HEK293T (cell line): ENCODE measurements around the gene NFKBIE.

Experiments
- CTCF ChIA-PET: fragments of 350-600 bp; formaldehyde crosslinking; extraction: SDS; loops from one replicate; lab custom pipeline; 2021; ENCODE audit warnings: antibody characterized with exemption, inconsistent platforms; lab: Yijun Ruan, JAX
- POLR2A ChIA-PET: fragments of 350-600 bp; formaldehyde crosslinking; extraction: SDS; loops from one replicate; lab custom pipeline; 2020; ENCODE audit warnings: antibody characterized with exemption, inconsistent platforms; lab: Yijun Ruan, JAX
- DNase-seq: peaks from one replicate; pipeline ENCODE4 v3.0.0; 2012; ENCODE audit warnings: mixed read lengths; ENCODE audit errors: extremely low spot score
- ARNT ChIP-seq: fragments of 450-650 bp; IDR thresholded peaks from 2 replicates; pipeline ENCODE4 v1.6.1; 2017; ENCODE audit warnings: mild to moderate bottlenecking
- BHLHE40 ChIP-seq: fragments of 450-650 bp; IDR thresholded peaks from 2 replicates; pipeline ENCODE4 v1.6.1; 2016; ENCODE audit warnings: mild to moderate bottlenecking, moderate library complexity, borderline replicate concordance
- CTBP1 ChIP-seq: fragments of 450-650 bp; IDR thresholded peaks from 2 replicates; pipeline ENCODE4 v1.6.1; 2016; ENCODE audit warnings: borderline replicate concordance
- ELF4 ChIP-seq: fragments of 450-650 bp; IDR thresholded peaks from 2 replicates; pipeline ENCODE4 v1.6.1; 2017; ENCODE audit warnings: antibody characterized with exemption
- FOXA1 ChIP-seq: fragments of 450-650 bp; IDR thresholded peaks from 2 replicates; pipeline ENCODE4 v1.6.1; 2016; ENCODE audit warnings: mild to moderate bottlenecking
- FOXK2 ChIP-seq: fragments of 450-650 bp; IDR thresholded peaks from 2 replicates; pipeline ENCODE4 v1.6.1; 2016; ENCODE audit warnings: mild to moderate bottlenecking
- FOXM1 ChIP-seq: fragments of 450-650 bp; IDR thresholded peaks from 2 replicates; pipeline ENCODE4 v1.6.1; 2017; ENCODE audit warnings: mild to moderate bottlenecking, borderline replicate concordance
- HDGF ChIP-seq: fragments of 450-650 bp; IDR thresholded peaks from 2 replicates; pipeline ENCODE4 v1.6.1; 2017; ENCODE audit warnings: antibody characterized with exemption, borderline replicate concordance
- L3MBTL2 ChIP-seq: fragments of 450-650 bp; conservative IDR thresholded peaks from 2 replicates; pipeline ENCODE4 v1.6.1; 2016; ENCODE audit warnings: mild to moderate bottlenecking
- LEF1 ChIP-seq: fragments of 450-650 bp; IDR thresholded peaks from 2 replicates; pipeline ENCODE4 v1.6.1; 2017; ENCODE audit warnings: mild to moderate bottlenecking, borderline replicate concordance
- NFRKB ChIP-seq: fragments of 450-650 bp; IDR thresholded peaks from 2 replicates; pipeline ENCODE4 v1.6.1; 2016; ENCODE audit warnings: mild to moderate bottlenecking, moderate library complexity
- SP1 ChIP-seq: fragments of 450-650 bp; IDR thresholded peaks from 2 replicates; pipeline ENCODE4 v1.6.1; 2017
- SUZ12 ChIP-seq: fragments of 450-650 bp; IDR thresholded peaks from 2 replicates; pipeline ENCODE4 v1.6.1; 2016; ENCODE audit warnings: mild to moderate bottlenecking
- TARDBP ChIP-seq: fragments of 450-650 bp; IDR thresholded peaks from 2 replicates; pipeline ENCODE4 v1.6.1; 2016
- ZNF384 ChIP-seq: fragments of 450-650 bp; IDR thresholded peaks from 2 replicates; pipeline ENCODE4 v1.6.1; 2016
- TF ChIP-seq, protein P1 (sequence below): fragments of 450-650 bp; IDR thresholded peaks from 2 replicates; pipeline ENCODE4 v1.6.1; 2016

The NFKBIE gene

DNA sequence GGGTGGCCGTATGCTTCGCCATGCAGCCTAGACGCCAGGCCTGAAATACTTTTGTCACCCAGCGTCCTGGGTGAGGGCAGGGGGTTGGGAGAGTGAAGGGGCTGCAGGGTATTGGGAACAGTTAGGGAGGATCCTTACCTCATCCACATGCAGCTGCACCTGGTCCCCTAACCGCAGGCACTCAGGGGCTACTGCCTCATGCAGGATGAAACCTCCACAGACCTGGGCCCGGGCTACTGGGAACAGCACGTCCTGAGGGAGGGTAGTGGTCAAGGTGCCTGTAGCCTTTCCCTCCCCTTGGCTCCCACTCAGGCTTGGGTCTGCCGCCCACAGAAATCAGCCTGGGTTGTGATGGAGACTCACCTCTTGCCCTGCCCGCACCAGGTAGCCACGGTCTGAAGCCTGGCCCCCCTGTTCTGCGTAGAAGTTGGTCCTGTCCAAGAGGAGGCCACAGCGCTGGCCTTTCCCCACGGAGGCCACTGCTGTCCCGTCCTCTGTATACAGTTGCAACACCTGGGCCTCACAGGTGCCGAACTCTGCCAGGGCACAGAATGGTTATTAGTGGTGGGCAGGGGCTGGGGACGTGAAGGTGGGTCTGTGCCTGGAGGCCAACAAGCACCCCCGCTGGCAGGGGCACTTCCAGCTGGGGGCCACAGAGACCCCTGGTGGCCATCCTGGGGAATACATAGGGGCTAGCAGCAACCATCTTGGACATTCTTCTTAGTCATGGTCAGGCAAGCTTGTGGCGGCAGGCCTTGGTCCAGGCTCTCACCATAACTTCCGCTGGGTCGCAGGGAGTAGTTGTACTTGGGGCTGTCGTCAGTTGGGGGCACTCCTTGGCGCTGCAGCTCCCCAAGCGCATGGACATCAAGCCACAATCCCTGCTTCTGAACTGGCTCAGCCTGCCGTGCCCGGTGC lies 39.2 kb upstream of the NFKBIE start:
- peak; percentile 70 for DNase-seq
- CTCF ChIA-PET, result interaction anchor here (0.6 to 2.5 kb wide), 11 partner anchors 8 to 48 kb away, joined by 3 to 25 read pairs (median 4); partner anchors contain the start of gene AARS2
- POLR2A ChIA-PET, result interaction anchor here (0.6 to 3.1 kb wide), 5 partner anchors 8 to 111 kb away, joined by 3 to 12 read pairs (median 3); partner anchors contain the start of genes AARS2 and HSP90AB1
- TF ChIP-seq ARNT (no peak), FOXM1 (no peak), HDGF (no peak), SUZ12 (no peak), NFRKB (no peak), FOXA1 (no peak), FOXK2 (no peak), L3MBTL2 (no peak), ZNF384 (no peak), LEF1 (no peak), ELF4 (no peak), BHLHE40 (no peak), SP1 (no peak), TARDBP (no peak), CTBP1 (no peak)
- TF ChIP-seq, protein P1, sequence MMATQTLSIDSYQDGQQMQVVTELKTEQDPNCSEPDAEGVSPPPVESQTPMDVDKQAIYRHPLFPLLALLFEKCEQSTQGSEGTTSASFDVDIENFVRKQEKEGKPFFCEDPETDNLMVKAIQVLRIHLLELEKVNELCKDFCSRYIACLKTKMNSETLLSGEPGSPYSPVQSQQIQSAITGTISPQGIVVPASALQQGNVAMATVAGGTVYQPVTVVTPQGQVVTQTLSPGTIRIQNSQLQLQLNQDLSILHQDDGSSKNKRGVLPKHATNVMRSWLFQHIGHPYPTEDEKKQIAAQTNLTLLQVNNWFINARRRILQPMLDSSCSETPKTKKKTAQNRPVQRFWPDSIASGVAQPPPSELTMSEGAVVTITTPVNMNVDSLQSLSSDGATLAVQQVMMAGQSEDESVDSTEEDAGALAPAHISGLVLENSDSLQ, result no peak

DNA sequence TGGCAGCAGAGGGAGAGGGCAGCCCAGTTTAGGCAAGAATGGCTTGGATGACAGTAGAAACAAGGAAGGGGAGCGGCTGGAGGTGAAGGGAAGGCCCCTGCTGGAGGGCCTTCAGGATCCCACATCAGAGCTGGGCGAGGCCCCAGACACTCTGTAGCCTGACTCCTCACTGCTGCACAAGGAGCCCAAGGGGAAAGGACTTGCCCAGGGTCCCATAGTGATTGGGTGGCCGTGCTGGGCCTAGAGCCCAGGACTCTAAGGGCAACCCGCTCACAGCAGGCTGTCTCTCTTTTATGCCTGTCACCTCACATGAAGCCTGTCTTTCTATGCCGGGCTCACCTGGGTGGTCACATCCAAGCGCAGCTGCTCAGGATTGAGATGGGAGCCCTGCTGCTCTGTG lies 38.5 kb upstream of the NFKBIE start:
- POLR2A ChIA-PET, result interaction anchor here (3.1 kb wide), 1 partner anchor 9 kb away, joined by 12 read pairs; the partner anchor contains the start of gene AARS2

DNA sequence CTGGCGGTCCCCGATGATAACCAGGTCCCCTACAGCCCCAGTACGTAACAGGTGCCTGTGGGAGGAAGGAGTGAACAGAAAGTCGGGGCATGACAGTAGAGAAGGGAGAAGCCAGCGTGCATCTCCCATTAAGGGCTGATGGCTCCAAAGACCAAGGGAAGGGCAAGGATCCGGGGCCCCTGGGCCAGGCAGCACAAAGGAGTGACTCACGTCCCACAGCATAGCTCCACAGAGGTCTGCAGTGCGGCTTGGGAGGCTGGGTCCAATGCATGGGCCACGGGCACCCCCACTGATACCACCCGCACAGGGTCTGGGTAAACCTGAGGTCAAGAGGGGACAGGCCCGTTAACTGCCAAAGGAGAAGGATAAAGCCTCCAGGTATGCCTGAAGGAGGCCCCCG lies 37.5 kb upstream of the NFKBIE start:
- DNase-seq, result no peak
- CTCF ChIA-PET, result no interaction called here
- POLR2A ChIA-PET, result interaction anchor here (3.1 kb wide), 1 partner anchor 10 kb away, joined by 12 read pairs; the partner anchor contains the start of gene AARS2
- TF ChIP-seq FOXA1, result no peak
- no peak for TF ChIP-seq ZNF384
- TF ChIP-seq SP1, result no peak
- no peak for TF ChIP-seq CTBP1
- no peak for TF ChIP-seq ARNT
- no peak for TF ChIP-seq ELF4
- TF ChIP-seq FOXM1, result no peak
- no peak for TF ChIP-seq FOXK2
- TF ChIP-seq L3MBTL2, result no peak
- no peak for TF ChIP-seq SUZ12

More for the DNA sequence above, 38.5 kb upstream of the NFKBIE start:
- CTCF ChIA-PET, result interaction anchor here (1.9 kb wide), 1 partner anchor 9 kb away, joined by 9 read pairs; the partner anchor contains the start of gene AARS2
- TF ChIP-seq BHLHE40 (no peak), CTBP1 (no peak), FOXA1 (no peak), HDGF (no peak), LEF1 (no peak), FOXK2 (no peak), ELF4 (no peak), ZNF384 (no peak), TARDBP (no peak), FOXM1 (no peak), L3MBTL2 (no peak), ARNT (no peak), NFRKB (no peak), SP1 (no peak), SUZ12 (no peak)
- TF ChIP-seq, protein P1, result no peak
- DNase-seq, result no peak

DNA sequence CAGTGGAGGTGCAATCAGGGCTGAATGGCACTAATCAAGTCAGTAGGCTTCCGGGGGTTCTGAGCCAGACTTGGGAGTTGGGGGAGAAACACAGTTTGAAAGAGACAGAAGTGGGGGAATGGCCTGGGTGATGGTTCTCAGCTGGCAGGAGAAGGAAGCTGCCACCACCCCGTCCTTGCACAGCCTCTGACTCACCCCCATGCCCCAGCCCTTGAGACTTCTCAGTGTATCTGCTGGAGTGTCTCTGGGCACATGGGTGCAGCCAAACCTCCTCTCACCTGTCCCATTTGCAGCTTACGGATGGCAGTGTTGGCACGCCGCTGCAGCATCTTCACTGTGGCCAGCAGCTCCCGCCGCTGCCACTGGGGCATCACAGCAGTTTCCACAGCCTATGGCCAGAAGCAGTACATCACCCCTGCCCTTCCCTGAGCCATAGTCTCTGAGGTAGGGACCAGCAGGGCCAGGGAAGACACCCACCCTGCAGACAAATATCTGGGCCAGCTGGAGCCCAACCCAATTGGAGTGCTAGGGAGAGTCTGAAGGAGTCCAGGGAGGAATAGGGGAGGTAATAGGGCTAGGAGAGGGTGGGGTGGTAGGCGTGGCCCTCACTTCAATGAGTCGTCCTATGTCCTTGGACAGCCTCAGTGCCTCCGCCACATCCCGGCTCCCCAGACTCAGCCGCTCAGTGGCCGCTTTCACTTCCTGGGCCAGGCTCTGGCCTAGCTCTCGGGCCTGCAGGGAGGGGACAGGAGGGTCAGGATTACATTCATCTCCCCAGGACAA lies 36.6 kb upstream of the NFKBIE start:
- POLR2A ChIA-PET, result interaction anchor here (0.9 to 3.1 kb wide), 3 partner anchors 11 to 55 kb away, joined by 3 to 12 read pairs (median 4); partner anchors contain the start of genes AARS2 and HSP90AB1
- TF ChIP-seq FOXM1 (no peak), HDGF (no peak), NFRKB (no peak), FOXK2 (no peak), BHLHE40 (no peak), LEF1 (no peak), CTBP1 (no peak), FOXA1 (no peak), ZNF384 (no peak), ELF4 (no peak), L3MBTL2 (no peak), ARNT (no peak), TARDBP (no peak), SUZ12 (no peak), SP1 (no peak)
- TF ChIP-seq, protein P1, result no peak
- DNase-seq, result no peak
- CTCF ChIA-PET, result interaction anchor here (0.8 kb wide), 1 partner anchor 31 kb away, joined by 3 read pairs; no protein-coding TSS in a partner anchor

DNA sequence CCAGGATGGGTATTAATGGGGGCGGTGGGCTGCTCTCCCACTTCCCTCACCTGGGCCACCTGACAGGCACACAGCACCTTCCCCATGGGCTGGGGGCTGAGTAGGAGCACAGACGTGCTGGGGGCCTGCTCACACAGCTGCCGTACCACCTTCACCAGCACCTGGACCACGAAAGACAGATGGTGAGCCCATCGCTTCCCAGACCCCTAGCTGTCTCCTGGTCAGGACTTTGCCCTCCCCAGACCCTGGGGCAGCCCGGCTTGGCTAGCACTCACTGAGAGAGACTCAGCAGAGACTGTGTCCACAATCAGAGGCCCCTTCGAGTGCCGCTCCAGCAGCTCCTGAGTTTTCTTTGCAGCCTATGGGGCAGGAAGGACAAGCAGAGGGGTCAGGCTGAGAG lies 35.8 kb upstream of the NFKBIE start:
- ChIA-PET CTCF (no interaction called here), POLR2A (interaction anchor here (0.9 to 1.6 kb wide), 4 partner anchors 8 to 54 kb away, joined by 3 to 4 read pairs (median 4); partner anchors contain the start of gene HSP90AB1)
- no peak for DNase-seq
- TF ChIP-seq L3MBTL2 (no peak), HDGF (no peak), TARDBP (no peak), FOXK2 (no peak), ZNF384 (no peak), BHLHE40 (no peak), FOXM1 (no peak), LEF1 (no peak), CTBP1 (no peak), ELF4 (no peak), FOXA1 (no peak), SP1 (no peak)
